OCI-LY1 (cell line): ENCODE data around the gene KLHL40.

Experiments
- H2AFZ ChIP-seq: fragments of 200-600 bp; sonication (generic), shearing (Covaris generic); 2 replicates; pipeline ENCODE4 v1.6.0; 2014; ENCODE audit warnings: antibody characterized with exemption, mild to moderate bottlenecking, low read length
- H3F3A ChIP-seq: fragments of 200-600 bp; sonication (generic), shearing (Covaris generic); 2 replicates; pipeline ENCODE4 v1.6.0; 2014; ENCODE audit warnings: mild to moderate bottlenecking, antibody characterized with exemption, low read length, moderate library complexity; ENCODE audit not compliant: insufficient read depth
- H3K27ac ChIP-seq: fragments of 200-600 bp; sonication (generic); 2 replicates; pipeline ENCODE4 v1.5.1; 2014; ENCODE audit warnings: low read length, mixed run types, mild to moderate bottlenecking, low read depth; ENCODE audit not compliant: poor library complexity, severe bottlenecking
- H3K27me3 ChIP-seq: fragments of 200-600 bp; sonication (generic); 2 replicates; pipeline ENCODE4 v1.6.0; 2014; ENCODE audit warnings: antibody characterized with exemption, mild to moderate bottlenecking, low read length, moderate library complexity; ENCODE audit not compliant: insufficient read depth
- H3K36me3 ChIP-seq: fragments of 200-600 bp; sonication (generic); 2 replicates; pipeline ENCODE4 v1.6.1; 2014; ENCODE audit warnings: mild to moderate bottlenecking, antibody characterized with exemption, low read length, moderate library complexity, mixed read lengths; ENCODE audit not compliant: insufficient read depth
- H3K4me1 ChIP-seq: fragments of 200-600 bp; sonication (generic); 2 replicates; pipeline ENCODE4 v1.5.1; 2014; ENCODE audit warnings: mild to moderate bottlenecking, low read length, moderate library complexity; ENCODE audit not compliant: insufficient read depth, severe bottlenecking
- H3K4me2 ChIP-seq: fragments of 200-600 bp; sonication (generic), shearing (Covaris generic); 2 replicates; pipeline ENCODE4 v1.6.1; 2014; ENCODE audit warnings: low read length
- H3K4me3 ChIP-seq: fragments of 200-600 bp; sonication (generic); 2 replicates; pipeline ENCODE4 v1.5.1; 2014; ENCODE audit warnings: low read length, low read depth, mild to moderate bottlenecking, mixed read lengths; ENCODE audit not compliant: poor library complexity, severe bottlenecking
- H3K79me2 ChIP-seq: fragments of 200-600 bp; shearing (Covaris generic); 2 replicates; pipeline ENCODE4 v1.6.1; 2016; ENCODE audit warnings: mixed run types, low read length, mixed read lengths; ENCODE audit not compliant: insufficient read depth
- H3K9ac ChIP-seq: fragments of 200-600 bp; sonication (generic), shearing (Covaris generic); 2 replicates; pipeline ENCODE4 v1.6.1; 2014; ENCODE audit warnings: mild to moderate bottlenecking, low read length, mixed read lengths
- H3K9me2 ChIP-seq: fragments of 200-600 bp; sonication (generic), shearing (Covaris generic); 2 replicates; pipeline ENCODE4 v1.6.1; 2014; ENCODE audit warnings: low read depth, mild to moderate bottlenecking, low read length, mixed read lengths
- H3K9me3 ChIP-seq: fragments of 200-600 bp; shearing (Covaris generic); 2 replicates; pipeline ENCODE4 v1.6.1; 2014; ENCODE audit warnings: low read length, mixed read lengths
- H4K20me1 ChIP-seq: fragments of 200-600 bp; sonication (generic), shearing (Covaris generic); 2 replicates; pipeline ENCODE4 v1.6.0; 2016; ENCODE audit warnings: mild to moderate bottlenecking, low read length; ENCODE audit not compliant: insufficient read depth
- EZH2 ChIP-seq: fragments of 200-600 bp; sonication (generic), shearing (Covaris generic); IDR thresholded peaks from 2 replicates; pipeline ENCODE4 v1.8.0; 2017; ENCODE audit warnings: borderline replicate concordance, mixed run types, mild to moderate bottlenecking, antibody characterized with exemption, low read length, moderate library complexity, mixed read lengths
- TF ChIP-seq, protein P1 (sequence below): fragments of 200-600 bp; sonication (generic), shearing (Covaris generic); IDR thresholded peaks from 2 replicates; pipeline ENCODE4 v1.5.1; 2017; ENCODE audit warnings: mild to moderate bottlenecking, antibody characterized with exemption, low read length, moderate library complexity, mixed read lengths

The KLHL40 gene

DNA sequence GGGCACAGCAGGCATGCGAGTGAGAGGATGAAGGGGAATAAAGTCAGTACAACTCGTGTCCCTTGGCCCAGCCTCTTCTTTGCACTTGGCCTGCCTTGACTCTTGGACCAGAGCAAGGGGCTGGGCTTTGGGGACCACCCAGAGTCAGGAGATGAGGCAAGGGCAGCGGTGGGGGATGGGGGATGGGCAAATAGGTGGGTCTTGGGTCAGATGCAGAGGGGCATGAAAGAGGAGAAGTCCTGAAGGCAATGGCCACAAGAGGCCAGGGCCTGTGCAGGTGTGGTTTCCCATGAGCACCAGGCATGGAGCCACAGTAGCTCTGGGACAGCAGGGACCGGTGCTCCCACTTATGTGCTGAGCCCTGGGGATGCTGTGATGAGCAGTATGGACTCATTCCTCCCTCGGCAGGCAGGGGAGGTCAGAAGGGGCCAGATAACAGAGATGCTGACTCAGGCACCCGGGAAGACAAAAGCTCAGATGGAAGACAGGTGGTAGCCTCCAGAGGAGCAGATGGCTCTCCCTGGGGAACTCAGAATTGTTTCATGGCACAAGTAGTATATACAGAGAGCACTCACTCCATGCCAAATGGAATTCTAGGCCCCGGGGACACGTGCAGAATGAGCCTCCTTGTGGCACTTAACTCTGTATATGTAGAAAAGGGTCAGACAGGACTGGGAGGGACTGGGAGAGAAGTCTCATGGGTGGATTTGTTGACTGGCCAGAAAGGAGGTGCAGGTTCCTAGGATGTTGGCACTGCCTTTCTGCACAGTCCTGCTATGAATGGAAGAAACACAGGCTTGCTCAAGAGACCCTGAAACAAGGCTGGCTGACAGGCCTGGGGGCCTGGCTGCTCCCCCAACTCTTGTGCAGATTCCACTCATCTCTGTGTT is 17.6 kb upstream of the KLHL40 start:
- Histone ChIP-seq H2AFZ (no peak overlapping the region), H3K79me2 (no peaks in the 10 kb centered on the region), H3K4me2 (no peak overlapping the region)

DNA sequence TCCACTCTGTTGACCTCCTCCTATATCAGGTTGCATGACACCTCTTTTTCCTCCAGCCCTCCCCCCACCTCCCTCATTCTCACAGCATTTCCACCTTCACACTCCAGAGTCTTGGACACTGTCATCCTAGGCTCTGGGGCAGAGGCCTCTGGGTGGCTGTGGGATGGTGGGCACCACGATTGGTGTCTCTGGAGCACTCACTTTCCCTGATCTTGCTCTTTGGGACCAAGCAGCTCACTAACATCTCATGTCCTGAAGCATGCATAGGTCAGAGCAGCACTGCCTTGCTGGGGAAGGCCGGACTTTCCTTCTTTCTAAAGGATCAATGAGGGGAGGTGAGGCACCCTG is 16.9 kb upstream of the KLHL40 start:
- Histone ChIP-seq H3K4me1 (peaks cover 12% of the 10 kb centered on the region), H3K9me3 (no peaks in the 10 kb centered on the region), H3K4me2 (no peak overlapping the region), H2AFZ (no peak overlapping the region), H3K79me2 (no peaks in the 10 kb centered on the region), H3K27me3 (no peaks in the 10 kb centered on the region), H4K20me1 (no peaks in the 10 kb centered on the region), H3K36me3 (no peaks in the 10 kb centered on the region), H3K9ac (no peak overlapping the region), H3K4me3 (no peak overlapping the region), H3K27ac (no peak overlapping the region), H3F3A (no peaks in the 10 kb centered on the region), H3K9me2 (no peaks in the 10 kb centered on the region)
- TF ChIP-seq, protein P1, sequence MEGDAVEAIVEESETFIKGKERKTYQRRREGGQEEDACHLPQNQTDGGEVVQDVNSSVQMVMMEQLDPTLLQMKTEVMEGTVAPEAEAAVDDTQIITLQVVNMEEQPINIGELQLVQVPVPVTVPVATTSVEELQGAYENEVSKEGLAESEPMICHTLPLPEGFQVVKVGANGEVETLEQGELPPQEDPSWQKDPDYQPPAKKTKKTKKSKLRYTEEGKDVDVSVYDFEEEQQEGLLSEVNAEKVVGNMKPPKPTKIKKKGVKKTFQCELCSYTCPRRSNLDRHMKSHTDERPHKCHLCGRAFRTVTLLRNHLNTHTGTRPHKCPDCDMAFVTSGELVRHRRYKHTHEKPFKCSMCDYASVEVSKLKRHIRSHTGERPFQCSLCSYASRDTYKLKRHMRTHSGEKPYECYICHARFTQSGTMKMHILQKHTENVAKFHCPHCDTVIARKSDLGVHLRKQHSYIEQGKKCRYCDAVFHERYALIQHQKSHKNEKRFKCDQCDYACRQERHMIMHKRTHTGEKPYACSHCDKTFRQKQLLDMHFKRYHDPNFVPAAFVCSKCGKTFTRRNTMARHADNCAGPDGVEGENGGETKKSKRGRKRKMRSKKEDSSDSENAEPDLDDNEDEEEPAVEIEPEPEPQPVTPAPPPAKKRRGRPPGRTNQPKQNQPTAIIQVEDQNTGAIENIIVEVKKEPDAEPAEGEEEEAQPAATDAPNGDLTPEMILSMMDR = no peak
- TF ChIP-seq EZH2 = no peak

More for the DNA sequence above, 17.6 kb upstream of the KLHL40 start:
- Histone ChIP-seq H3K27me3 (no peaks in the 10 kb centered on the region), H4K20me1 (no peaks in the 10 kb centered on the region), H3K4me3 (no peak overlapping the region), H3K9me2 (no peaks in the 10 kb centered on the region), H3F3A (no peaks in the 10 kb centered on the region), H3K9ac (no peak overlapping the region), H3K9me3 (no peaks in the 10 kb centered on the region), H3K4me1 (peaks cover 12% of the 10 kb centered on the region), H3K36me3 (no peaks in the 10 kb centered on the region), H3K27ac (no peak overlapping the region)
- TF ChIP-seq EZH2 = no peak
- TF ChIP-seq, protein P1 = no peak

DNA sequence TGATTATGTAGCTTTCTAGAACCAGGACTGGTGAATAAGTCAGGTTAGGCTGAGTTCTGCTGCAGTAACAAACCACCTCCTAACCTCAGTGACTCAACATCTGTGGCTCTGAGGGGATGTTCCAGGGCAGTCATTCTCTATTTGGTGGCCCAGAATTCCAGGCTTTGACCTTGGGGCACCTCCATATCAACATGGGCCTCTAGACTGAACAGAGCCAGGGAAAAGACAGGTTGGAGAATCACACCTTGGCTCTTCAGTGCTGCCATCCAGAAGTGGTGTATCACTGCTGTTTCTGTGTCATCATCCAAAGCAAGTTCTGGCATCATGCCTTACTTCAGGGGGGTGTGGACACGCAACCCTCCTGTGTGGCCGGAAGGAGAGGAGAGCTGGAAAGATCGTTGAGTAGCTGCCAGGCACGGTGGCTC is 16.5 kb upstream of the KLHL40 start:
- H3K27me3 ChIP-seq = no peaks in the 10 kb centered on the region
- H2AFZ ChIP-seq = no peak overlapping the region
- no peaks in the 10 kb centered on the region for H3K36me3 ChIP-seq
- no peaks in the 10 kb centered on the region for H3K9me3 ChIP-seq
- no peak overlapping the region for H3K9ac ChIP-seq
- no peak overlapping the region for H3K27ac ChIP-seq
- no peaks in the 10 kb centered on the region for H3K79me2 ChIP-seq
- TF ChIP-seq, protein P1 = no peak
- TF ChIP-seq EZH2 = no peak
- H3K9me2 ChIP-seq = no peaks in the 10 kb centered on the region
- no peaks in the 10 kb centered on the region for H3F3A ChIP-seq
- H3K4me2 ChIP-seq = no peak overlapping the region
- peaks cover 9% of the 10 kb centered on the region for H3K4me1 ChIP-seq
- H4K20me1 ChIP-seq = no peaks in the 10 kb centered on the region
- H3K4me3 ChIP-seq = no peak overlapping the region
